Upper lobe of left lung (tissue), 4 donors: ENCODE measurements around the gene CADM1.

ENCODE experiments used
- EP300 ChIP-seq, 4 donors: sonication (generic); formaldehyde crosslinking; IDR thresholded peaks; one replicate each; pipeline ENCODE4 v1.5.1; 2017; ENCODE audit warnings: antibody characterized with exemption in 4 of 4, control low read depth in 2 of 4
- POLR2A ChIP-seq, 4 donors: fragments of 450-650 bp; IDR thresholded peaks; one replicate each; pipeline ENCODE4 v1.5.1; 2016 to 2017; ENCODE audit warnings: antibody characterized with exemption in 4 of 4, mild to moderate bottlenecking in 2 of 4
- POLR2AphosphoS5 ChIP-seq, 2 donors: sonication (generic); formaldehyde crosslinking; IDR thresholded peaks; one replicate each; pipeline ENCODE4 v1.5.1; 2017; ENCODE audit warnings: antibody characterized with exemption in 2 of 2
- TF ChIP-seq, protein P1 (sequence below), 6 experiments: fragments of 450-650 bp in 4 of 6; fragments of 200-600 bp in 2 of 6; sonication (generic) in 2 of 6; IDR thresholded peaks; one replicate each; pipeline ENCODE4 v1.5.1; 2016 to 2019; ENCODE audit warnings: antibody characterized with exemption in 6 of 6

DNA sequence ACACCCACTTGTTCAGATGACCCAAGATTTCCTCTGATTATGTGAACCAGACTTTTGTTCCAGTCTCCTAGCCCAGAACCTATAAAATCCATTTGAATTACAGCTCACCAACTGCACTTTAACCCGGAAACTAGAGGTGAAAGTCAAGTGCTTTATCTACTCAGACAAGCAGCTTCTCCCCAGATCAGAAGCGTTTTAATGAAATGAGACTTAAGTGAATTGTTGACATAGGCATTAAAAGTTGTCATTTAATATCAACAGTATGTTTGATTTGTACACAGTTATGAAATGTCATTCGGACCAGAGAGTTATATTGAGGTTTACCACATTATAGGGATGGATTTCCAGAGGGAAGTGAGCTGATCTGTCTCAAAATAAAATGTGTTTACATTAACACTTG, 52.0 kb downstream of the CADM1 start:
- TF ChIP-seq POLR2AphosphoS5 (IDR thresholded peaks at IDR 0.05) (no peak), POLR2A (IDR thresholded peaks at IDR 0.05) (no peak), EP300 (IDR thresholded peaks at IDR 0.05) (no peak)
- TF ChIP-seq, protein P1, sequence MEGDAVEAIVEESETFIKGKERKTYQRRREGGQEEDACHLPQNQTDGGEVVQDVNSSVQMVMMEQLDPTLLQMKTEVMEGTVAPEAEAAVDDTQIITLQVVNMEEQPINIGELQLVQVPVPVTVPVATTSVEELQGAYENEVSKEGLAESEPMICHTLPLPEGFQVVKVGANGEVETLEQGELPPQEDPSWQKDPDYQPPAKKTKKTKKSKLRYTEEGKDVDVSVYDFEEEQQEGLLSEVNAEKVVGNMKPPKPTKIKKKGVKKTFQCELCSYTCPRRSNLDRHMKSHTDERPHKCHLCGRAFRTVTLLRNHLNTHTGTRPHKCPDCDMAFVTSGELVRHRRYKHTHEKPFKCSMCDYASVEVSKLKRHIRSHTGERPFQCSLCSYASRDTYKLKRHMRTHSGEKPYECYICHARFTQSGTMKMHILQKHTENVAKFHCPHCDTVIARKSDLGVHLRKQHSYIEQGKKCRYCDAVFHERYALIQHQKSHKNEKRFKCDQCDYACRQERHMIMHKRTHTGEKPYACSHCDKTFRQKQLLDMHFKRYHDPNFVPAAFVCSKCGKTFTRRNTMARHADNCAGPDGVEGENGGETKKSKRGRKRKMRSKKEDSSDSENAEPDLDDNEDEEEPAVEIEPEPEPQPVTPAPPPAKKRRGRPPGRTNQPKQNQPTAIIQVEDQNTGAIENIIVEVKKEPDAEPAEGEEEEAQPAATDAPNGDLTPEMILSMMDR (IDR thresholded peaks at IDR 0.05), result no peak
